KMS-11 (cell line): ENCODE measurements around the gene RGS9.

Experiments
- H2AFZ ChIP-seq: fragments of 200-600 bp; sonication (generic); 2 replicates; pipeline ENCODE4 v1.6.1; 2016; ENCODE audit warnings: antibody characterized with exemption, mixed run types, low read depth
- H3K27ac ChIP-seq: fragments of 200-600 bp; sonication (generic); 2 replicates; pipeline ENCODE4 v1.6.1; 2016; ENCODE audit warnings: mild to moderate bottlenecking, mixed run types
- H3K27me3 ChIP-seq: fragments of 200-600 bp; sonication (generic); 2 replicates; pipeline ENCODE4 v1.6.1; 2017; ENCODE audit warnings: mild to moderate bottlenecking, low read depth, mixed run types, moderate library complexity; ENCODE audit not compliant: insufficient read depth
- H3K36me3 ChIP-seq: fragments of 200-600 bp; sonication (generic); 2 replicates; pipeline ENCODE4 v1.6.1; 2017; ENCODE audit warnings: mild to moderate bottlenecking, mixed run types; ENCODE audit not compliant: insufficient read depth
- H3K4me1 ChIP-seq: fragments of 200-600 bp; sonication (generic); 2 replicates; pipeline ENCODE4 v1.6.1; 2016; ENCODE audit warnings: mild to moderate bottlenecking, low read depth, mixed run types; ENCODE audit not compliant: poor library complexity, severe bottlenecking
- H3K4me2 ChIP-seq: fragments of 200-600 bp; sonication (generic); 2 replicates; pipeline ENCODE4 v1.7.0; 2016; ENCODE audit warnings: mild to moderate bottlenecking, mixed run types
- H3K4me3 ChIP-seq: fragments of 200-600 bp; sonication (generic); IDR thresholded peaks from 2 replicates; pipeline ENCODE4 v1.6.1; 2017; ENCODE audit warnings: low read depth, low read length, mixed read lengths; ENCODE audit not compliant: insufficient read depth
- H3K79me2 ChIP-seq: fragments of 200-600 bp; sonication (generic); 2 replicates; pipeline ENCODE4 v1.6.1; 2016; ENCODE audit warnings: low read depth, mixed run types; ENCODE audit not compliant: insufficient read depth
- H3K9ac ChIP-seq: fragments of 200-600 bp; sonication (generic); 2 replicates; pipeline ENCODE4 v1.6.1; 2016; ENCODE audit warnings: mild to moderate bottlenecking, mixed run types
- H4K20me1 ChIP-seq: fragments of 200-600 bp; sonication (generic); 2 replicates; pipeline ENCODE4 v1.6.1; 2016; ENCODE audit warnings: mild to moderate bottlenecking, mixed run types; ENCODE audit not compliant: insufficient read depth
- TF ChIP-seq, protein P1 (sequence below): fragments of 200-600 bp; sonication (generic); conservative IDR thresholded peaks from 2 replicates; pipeline ENCODE4 v1.6.1; 2017; ENCODE audit warnings: low read depth, mild to moderate bottlenecking, antibody characterized with exemption, low read length, moderate library complexity, mixed read lengths

RGS9 gene

DNA sequence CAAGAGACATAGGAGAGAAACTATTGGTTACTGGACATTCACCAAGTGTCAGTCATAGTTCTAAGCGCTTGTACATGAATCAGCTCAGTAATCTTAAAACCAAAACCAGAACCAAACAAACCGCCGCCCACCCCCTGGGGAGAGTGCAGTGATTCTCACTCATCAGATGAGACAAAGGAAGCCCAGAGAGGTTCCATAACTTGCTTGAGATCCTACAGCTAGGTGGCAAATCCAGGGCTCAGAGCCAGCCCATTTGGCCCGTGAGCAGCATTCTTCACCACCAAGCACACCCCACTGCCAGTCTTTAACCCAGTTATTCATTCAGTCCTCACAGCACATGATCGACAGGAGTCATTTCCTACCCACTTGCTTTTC is 37.2 kb upstream of the RGS9 start:
- H3K4me3 ChIP-seq: no peak overlapping the region
- H3K36me3 ChIP-seq: no peaks in the 10 kb centered on the region
- no peaks in the 10 kb centered on the region for H3K79me2 ChIP-seq
- H3K27ac ChIP-seq: peak overlapping the region; percentile 90
- H2AFZ ChIP-seq: peak overlapping the region; percentile 95
- H4K20me1 ChIP-seq: no peaks in the 10 kb centered on the region
- H3K4me1 ChIP-seq: peaks cover 22% of the 10 kb centered on the region
- peak overlapping the region; percentile 80 for H3K4me2 ChIP-seq
- no peaks in the 10 kb centered on the region for H3K27me3 ChIP-seq
- peak overlapping the region; percentile 74 for H3K9ac ChIP-seq
- TF ChIP-seq, protein P1, sequence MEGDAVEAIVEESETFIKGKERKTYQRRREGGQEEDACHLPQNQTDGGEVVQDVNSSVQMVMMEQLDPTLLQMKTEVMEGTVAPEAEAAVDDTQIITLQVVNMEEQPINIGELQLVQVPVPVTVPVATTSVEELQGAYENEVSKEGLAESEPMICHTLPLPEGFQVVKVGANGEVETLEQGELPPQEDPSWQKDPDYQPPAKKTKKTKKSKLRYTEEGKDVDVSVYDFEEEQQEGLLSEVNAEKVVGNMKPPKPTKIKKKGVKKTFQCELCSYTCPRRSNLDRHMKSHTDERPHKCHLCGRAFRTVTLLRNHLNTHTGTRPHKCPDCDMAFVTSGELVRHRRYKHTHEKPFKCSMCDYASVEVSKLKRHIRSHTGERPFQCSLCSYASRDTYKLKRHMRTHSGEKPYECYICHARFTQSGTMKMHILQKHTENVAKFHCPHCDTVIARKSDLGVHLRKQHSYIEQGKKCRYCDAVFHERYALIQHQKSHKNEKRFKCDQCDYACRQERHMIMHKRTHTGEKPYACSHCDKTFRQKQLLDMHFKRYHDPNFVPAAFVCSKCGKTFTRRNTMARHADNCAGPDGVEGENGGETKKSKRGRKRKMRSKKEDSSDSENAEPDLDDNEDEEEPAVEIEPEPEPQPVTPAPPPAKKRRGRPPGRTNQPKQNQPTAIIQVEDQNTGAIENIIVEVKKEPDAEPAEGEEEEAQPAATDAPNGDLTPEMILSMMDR: no peak

- Histone ChIP-seq H3K9ac (peak overlapping the region; percentile 74), H3K4me2 (peak overlapping the region; percentile 80), H3K4me1 (peaks cover 22% of the 10 kb centered on the region), H3K27ac (peak overlapping the region; percentile 90), H2AFZ (peak overlapping the region; percentile 95), H4K20me1 (no peaks in the 10 kb centered on the region), H3K79me2 (no peaks in the 10 kb centered on the region), H3K36me3 (no peaks in the 10 kb centered on the region), H3K27me3 (no peaks in the 10 kb centered on the region), H3K4me3 (peak overlapping the region; percentile 54)
- TF ChIP-seq, protein P1: peak; percentile 92
Observed at GRCh38 chr17:65100316-65101140, 36.6 kb upstream of the RGS9 start.

- Histone ChIP-seq H4K20me1 (no peaks in the 10 kb centered on the region), H3K4me2 (peak overlapping the region; percentile 80), H3K4me1 (peaks cover 29% of the 10 kb centered on the region), H3K4me3 (peak overlapping the region; percentile 28), H3K9ac (peak overlapping the region; percentile 74; the same call in 1 of the 2 replicates), H3K27ac (no peak overlapping the region), H3K36me3 (no peaks in the 10 kb centered on the region), H2AFZ (peak overlapping the region; percentile 95), H3K27me3 (no peaks in the 10 kb centered on the region), H3K79me2 (no peaks in the 10 kb centered on the region)
- TF ChIP-seq, protein P1: no peak
Observed at GRCh38 chr17:65101371-65101770, 35.8 kb upstream of the RGS9 start.

DNA sequence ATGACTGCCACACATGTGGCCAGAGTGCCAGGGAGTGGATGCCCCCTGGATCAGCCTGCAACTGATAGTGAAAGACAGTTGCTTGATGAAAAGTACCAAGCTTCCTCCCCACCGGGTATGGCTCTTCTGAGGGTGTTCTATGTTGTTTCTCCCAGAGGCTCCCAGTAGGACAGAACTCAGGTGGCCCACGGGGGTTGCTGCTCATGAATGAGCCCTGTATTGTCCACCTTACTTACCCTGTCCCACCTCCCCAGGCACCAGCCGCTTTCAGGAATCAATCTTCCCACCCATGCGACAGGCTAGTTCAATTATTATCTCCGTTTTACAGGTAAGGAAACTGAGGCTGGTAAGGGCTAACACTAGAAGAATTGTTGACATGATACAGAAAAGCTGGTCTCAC is 34.9 kb upstream of the RGS9 start:
- H3K36me3 ChIP-seq: no peaks in the 10 kb centered on the region
- H2AFZ ChIP-seq: no peak overlapping the region
- no peaks in the 10 kb centered on the region for H3K79me2 ChIP-seq
- no peak overlapping the region for H3K4me3 ChIP-seq
- TF ChIP-seq, protein P1: no peak
- no peak overlapping the region for H3K27ac ChIP-seq
- no peak overlapping the region for H3K9ac ChIP-seq
- H3K27me3 ChIP-seq: no peaks in the 10 kb centered on the region
- H3K4me2 ChIP-seq: no peak overlapping the region
- peaks cover 37% of the 10 kb centered on the region for H3K4me1 ChIP-seq
- no peaks in the 10 kb centered on the region for H4K20me1 ChIP-seq
